HUES64 (cell line): Measurements from ENCODE around the gene ANKRD24. TPM values are rescaled to one million over a fixed set of nuclear protein-coding genes. Genes with fewer than 3 reads are reported as not detected.
"Not testable (repeated sequence)": the region's sequence is repeated elsewhere in the genome, so short reads cannot be mapped to it uniquely, and the experiment has no call there.

Experiments
- H3K27ac ChIP-seq: 2 replicates; pipeline ENCODE4 v1.7.0; 2013; ENCODE audit warnings: low read depth, low read length, inconsistent platforms
- H3K27me3 ChIP-seq: 2 replicates; pipeline ENCODE4 v1.6.1; 2013; ENCODE audit warnings: mild to moderate bottlenecking, low read length; ENCODE audit not compliant: insufficient read depth
- H3K36me3 ChIP-seq: 2 replicates; pipeline ENCODE4 v1.6.1; 2013; ENCODE audit warnings: mild to moderate bottlenecking, low read length; ENCODE audit not compliant: insufficient read depth
- H3K4me1 ChIP-seq: 2 replicates; pipeline ENCODE4 v1.6.1; 2013; ENCODE audit warnings: mild to moderate bottlenecking, low read length, moderate library complexity; ENCODE audit not compliant: insufficient read depth
- H3K4me3 ChIP-seq: 2 replicates; pipeline ENCODE4 v1.5.1; 2013; ENCODE audit warnings: mild to moderate bottlenecking, low read length, moderate library complexity
- H3K9ac ChIP-seq: 2 replicates; pipeline ENCODE4 v1.6.1; 2013; ENCODE audit warnings: mild to moderate bottlenecking, low read depth, low read length
- H3K9me3 ChIP-seq: 2 replicates; pipeline ENCODE4 v1.6.1; 2013; ENCODE audit warnings: low read depth, low read length; ENCODE audit not compliant: insufficient read depth
- WGBS: fragments of 150-250, 120-280 bp; methylation state at CpG from one replicate; pipeline ENCODE4 v1.1.7; 2013; ENCODE audit warnings: missing lambda C conversion rate; 5-methylcytosine and 5-hydroxymethylcytosine counted together
- polyA plus RNA-seq, 2 experiments: library from polyadenylated mRNA; stranded (reverse); fragments of 50-300 nt; gene quantifications; one replicate each; pipeline ENCODE4 v1.2.3, GENCODE V29; 2013

The ANKRD24 gene
- 3.7 TPM for polyA plus RNA-seq (2013, experiment 1 of 2)
- 4.2 TPM for polyA plus RNA-seq (2013, experiment 2 of 2)

DNA sequence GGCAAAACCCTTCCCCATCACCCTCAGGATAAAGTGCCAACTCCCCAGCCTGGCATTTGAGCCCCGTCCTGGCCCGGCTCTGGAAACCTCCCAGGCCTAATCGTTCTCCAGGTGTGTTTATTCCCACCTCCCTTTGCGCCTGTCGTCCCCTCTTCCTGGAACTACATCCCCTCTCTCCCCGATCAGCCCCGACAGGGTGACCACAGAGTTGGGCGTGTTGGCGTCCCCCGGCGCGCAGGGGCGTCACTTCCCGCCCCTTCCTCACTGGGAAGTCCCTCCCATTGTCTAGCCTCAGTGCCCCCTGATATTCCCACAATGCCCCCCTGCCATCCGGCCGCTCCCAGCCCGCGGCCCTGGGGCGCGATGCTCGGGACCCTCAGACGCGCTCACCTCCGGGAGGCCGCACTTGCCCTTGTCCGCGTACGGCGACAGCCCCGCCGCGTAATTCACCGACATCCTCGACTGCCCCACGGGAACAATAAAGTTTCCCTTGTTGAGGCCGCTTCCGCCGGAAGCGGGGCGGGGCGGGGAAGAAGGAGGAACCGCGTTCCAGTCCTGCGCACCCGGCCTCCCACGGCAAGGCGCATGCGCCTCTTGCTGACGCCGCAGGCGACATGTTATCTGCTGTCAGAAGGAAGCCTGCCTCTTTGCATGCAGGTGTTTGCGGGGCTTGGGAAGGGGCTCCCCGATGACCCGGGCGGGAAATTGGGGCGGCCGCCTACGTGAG, at the start of gene ANKRD24, which contains the start of gene SIRT6:
ANKRD24 (plus strand) TSS at position 606 of the 727 bp plus-strand sequence. CDS start 3,737 bp downstream, outside the sequence.
SIRT6 (minus strand) TSS at position 480 of the 727 bp plus-strand sequence; CDS start at position 456, 24 bp downstream.
- Histone ChIP-seq H3K27me3 (no peaks in the 10 kb centered on the region; the same call in 1 of the 2 replicates), H3K4me1 (no peaks in the 10 kb centered on the region), H3K4me3 (peak within 1 kb of the TSS; percentile 95), H3K9ac (peak within 1 kb of the TSS; percentile 87), H3K36me3 (no peaks in the 10 kb centered on the region), H3K9me3 (no peaks in the 10 kb centered on the region), H3K27ac (peak within 1 kb of the TSS; percentile 59)
- under 1% methylated on average over 58 of the region's 58 CpGs for WGBS

DNA sequence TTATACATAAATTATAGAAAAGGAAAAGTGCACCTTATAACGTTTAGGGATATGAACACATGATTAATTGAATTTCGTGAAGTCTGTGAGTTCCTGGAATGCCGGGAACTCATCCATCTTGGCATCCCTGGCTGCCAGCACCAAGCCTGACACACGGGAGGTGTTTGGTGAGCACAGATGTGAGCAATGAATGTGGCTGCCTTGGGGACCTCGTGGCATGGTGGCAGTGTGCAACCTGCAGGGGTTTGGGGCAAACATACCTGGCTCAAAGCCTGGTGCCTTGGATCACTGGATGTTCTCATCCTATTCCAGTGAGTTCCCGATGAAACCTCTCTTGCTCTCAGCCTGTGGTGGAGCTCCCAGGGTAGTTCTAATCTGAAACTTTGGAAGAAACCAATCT, 48.1 kb upstream of the ANKRD24 start:
- H3K9ac ChIP-seq: no peak overlapping the region
- no peak overlapping the region for H3K4me3 ChIP-seq
- no peaks in the 10 kb centered on the region for H3K9me3 ChIP-seq
- no peaks in the 10 kb centered on the region for H3K27me3 ChIP-seq
- no peaks in the 10 kb centered on the region for H3K36me3 ChIP-seq
- H3K27ac ChIP-seq: no peak overlapping the region
- no peaks in the 10 kb centered on the region for H3K4me1 ChIP-seq
- 74% methylated on average over 6 of the region's 6 CpGs for WGBS

DNA sequence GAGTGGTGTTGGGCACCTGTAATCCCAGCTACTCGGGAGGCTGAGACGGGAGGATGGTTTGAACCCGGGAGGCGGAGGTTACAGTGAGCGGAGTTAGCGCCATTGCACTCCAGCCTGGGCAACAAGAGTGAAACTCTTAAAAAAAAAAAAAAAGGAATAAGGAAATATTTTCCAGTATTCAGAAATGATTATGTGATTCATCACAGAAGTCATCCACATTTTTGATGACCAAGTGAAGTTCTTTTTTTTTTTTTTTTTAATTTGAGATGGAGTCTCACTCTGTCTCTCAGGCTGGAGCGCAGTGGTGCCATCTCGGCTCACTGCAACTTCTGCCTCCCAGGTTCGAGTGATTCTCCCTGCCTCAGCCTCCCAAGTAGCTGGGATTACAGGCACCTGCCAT, 47.1 kb upstream of the ANKRD24 start:
- H3K4me3 ChIP-seq, H3K36me3 ChIP-seq, H3K4me1 ChIP-seq, H3K9me3 ChIP-seq, H3K27ac ChIP-seq, H3K9ac ChIP-seq, H3K27me3 ChIP-seq: not testable (repeated sequence)
- WGBS: 95% methylated on average over 9 of the region's 9 CpGs

DNA sequence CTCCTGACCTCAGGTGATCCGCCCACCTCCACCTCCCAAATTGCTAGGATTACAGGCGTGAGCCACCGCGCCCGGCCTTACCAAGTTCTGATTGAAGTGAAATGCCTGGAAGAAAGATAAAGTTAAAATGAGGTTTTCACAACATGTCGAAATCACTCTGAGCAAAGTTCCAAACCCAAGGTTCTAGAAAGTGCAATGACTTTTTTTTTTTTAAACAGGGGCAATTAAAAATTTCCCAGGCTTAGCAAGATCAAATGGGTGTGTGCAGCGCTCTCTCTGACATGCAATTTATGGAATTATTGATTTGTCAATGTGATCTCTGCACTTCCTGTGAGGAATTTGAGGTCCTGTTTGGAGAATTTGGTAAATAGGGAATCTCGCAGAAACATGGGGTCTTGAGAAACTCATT, 45.8 kb upstream of the ANKRD24 start:
- no peaks in the 10 kb centered on the region for H3K27me3 ChIP-seq
- H3K9me3 ChIP-seq: no peaks in the 10 kb centered on the region
- H3K9ac ChIP-seq: no peak overlapping the region
- WGBS: 97% methylated on average over 7 of the region's 8 CpGs
- H3K36me3 ChIP-seq: no peaks in the 10 kb centered on the region
- no peak overlapping the region for H3K4me3 ChIP-seq
- H3K4me1 ChIP-seq: no peaks in the 10 kb centered on the region
- no peak overlapping the region for H3K27ac ChIP-seq

DNA sequence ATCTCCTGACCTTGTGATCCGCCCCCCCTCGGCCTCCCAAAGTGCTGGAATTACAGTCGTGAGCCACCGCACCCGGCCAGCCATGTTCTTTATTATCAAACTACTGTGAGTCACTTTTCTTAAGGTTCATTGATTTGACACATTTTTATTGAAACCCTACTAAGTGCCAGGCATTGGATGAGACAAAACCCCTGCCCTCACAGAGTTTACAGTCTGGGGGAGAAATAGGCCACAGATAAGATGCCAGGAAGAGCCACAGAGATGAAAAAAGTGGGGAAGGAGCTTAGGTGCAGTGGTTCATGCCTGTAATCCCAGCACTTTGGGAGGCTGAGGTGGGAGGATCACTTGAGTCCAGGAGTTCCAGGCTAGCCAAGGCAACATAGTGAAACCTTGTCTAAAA, 44.0 kb upstream of the ANKRD24 start:
- no peak overlapping the region for H3K4me3 ChIP-seq
- no peaks in the 10 kb centered on the region for H3K27me3 ChIP-seq
- H3K27ac ChIP-seq: no peak overlapping the region
- whole genome bisulfite sequencing: 88% methylated on average over 5 of the region's 5 CpGs
- H3K9me3 ChIP-seq: no peaks in the 10 kb centered on the region
- H3K4me1 ChIP-seq: no peaks in the 10 kb centered on the region
- H3K9ac ChIP-seq: no peak overlapping the region
- H3K36me3 ChIP-seq: no peaks in the 10 kb centered on the region

DNA sequence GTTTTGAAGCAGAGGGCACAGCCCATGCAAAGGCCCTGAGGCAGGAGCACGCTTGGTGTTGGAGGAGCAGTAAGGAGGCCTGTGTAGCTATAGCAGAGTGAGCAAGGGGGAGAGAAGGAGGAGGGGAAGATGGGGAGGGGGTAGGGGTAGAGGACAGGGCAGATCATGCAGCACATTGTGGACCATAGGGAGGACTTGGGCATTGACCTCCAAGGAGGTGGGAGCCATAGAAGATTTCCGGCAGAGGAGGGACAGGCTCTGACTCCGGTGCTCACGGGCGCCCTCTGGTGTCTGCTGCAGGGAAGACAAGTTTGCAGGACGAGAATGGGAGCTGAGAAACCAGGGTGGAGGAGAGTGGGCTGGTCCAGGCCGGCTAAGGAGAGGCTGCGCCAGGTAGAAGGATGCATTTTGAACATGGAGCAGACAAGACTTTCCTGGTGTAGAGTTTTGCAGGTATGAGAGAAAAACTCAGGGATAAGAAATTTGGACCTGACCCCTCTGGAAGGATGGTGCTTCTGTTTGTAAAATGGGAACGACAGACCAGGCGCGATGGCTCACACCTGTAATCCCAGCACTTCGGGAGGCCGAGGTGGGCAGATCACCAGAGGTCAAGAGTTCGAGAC, 42.8 kb upstream of the ANKRD24 start:
- Histone ChIP-seq H3K4me3 (no peak overlapping the region), H3K27ac (no peak overlapping the region), H3K4me1 (no peaks in the 10 kb centered on the region), H3K9me3 (no peaks in the 10 kb centered on the region), H3K36me3 (no peaks in the 10 kb centered on the region), H3K27me3 (no peaks in the 10 kb centered on the region), H3K9ac (no peak overlapping the region)
- 41% methylated on average over 14 of the region's 14 CpGs for WGBS

DNA sequence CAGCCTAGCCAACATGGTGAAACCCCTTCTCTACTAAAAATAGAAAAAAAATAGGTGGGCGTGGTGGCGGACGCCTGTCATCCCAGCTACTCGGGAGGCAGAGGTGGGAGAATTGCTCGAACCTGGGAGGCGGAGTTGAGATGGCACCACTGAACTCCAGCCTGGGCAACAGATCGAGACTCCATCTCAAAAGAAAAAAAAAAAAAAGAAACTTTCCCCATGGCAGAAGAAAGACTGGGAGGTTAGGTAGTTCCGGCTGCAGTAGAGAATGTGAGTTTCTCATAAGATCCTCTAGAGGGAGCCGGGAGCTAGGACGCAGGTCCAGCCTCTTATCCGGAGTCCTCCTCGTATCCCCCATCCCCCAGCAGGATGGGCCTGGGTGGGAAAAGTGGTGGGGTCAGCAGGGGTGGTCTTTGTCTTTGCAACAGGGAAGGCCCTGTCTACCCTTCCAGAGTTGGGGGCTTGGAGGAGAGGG, 42.2 kb upstream of the ANKRD24 start:
- H3K9ac ChIP-seq: no peak overlapping the region
- WGBS: 50% methylated on average over 8 of the region's 12 CpGs
- H3K27me3 ChIP-seq: no peaks in the 10 kb centered on the region
- no peaks in the 10 kb centered on the region for H3K4me1 ChIP-seq
- H3K36me3 ChIP-seq: no peaks in the 10 kb centered on the region
- H3K4me3 ChIP-seq: no peak overlapping the region
- no peak overlapping the region for H3K27ac ChIP-seq
- no peaks in the 10 kb centered on the region for H3K9me3 ChIP-seq

DNA sequence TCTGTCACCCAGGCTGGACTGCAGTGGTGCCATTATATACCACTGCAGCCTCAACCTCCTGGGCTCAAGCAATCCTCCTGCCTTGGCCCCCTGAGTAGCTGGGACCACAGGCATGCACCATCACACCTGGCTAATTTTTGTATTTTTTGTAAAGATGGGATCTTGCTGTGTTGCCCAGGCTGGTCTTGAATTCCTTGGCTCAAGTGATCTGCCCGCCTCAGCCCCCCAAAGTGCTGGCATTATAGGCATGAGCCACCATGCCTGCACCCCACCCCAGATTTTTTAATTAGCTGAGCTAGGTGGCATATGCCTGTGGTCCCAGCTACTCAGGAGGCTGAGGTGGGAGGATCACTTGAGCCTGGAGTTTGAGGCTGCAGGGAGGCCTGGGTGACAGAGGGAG, 39.6 kb upstream of the ANKRD24 start:
- WGBS: 94% methylated on average over 1 of the region's 1 CpG
- not testable (repeated sequence) for H3K27me3 ChIP-seq, H3K9me3 ChIP-seq, H3K4me1 ChIP-seq, H3K27ac ChIP-seq, H3K4me3 ChIP-seq, H3K36me3 ChIP-seq, H3K9ac ChIP-seq

DNA sequence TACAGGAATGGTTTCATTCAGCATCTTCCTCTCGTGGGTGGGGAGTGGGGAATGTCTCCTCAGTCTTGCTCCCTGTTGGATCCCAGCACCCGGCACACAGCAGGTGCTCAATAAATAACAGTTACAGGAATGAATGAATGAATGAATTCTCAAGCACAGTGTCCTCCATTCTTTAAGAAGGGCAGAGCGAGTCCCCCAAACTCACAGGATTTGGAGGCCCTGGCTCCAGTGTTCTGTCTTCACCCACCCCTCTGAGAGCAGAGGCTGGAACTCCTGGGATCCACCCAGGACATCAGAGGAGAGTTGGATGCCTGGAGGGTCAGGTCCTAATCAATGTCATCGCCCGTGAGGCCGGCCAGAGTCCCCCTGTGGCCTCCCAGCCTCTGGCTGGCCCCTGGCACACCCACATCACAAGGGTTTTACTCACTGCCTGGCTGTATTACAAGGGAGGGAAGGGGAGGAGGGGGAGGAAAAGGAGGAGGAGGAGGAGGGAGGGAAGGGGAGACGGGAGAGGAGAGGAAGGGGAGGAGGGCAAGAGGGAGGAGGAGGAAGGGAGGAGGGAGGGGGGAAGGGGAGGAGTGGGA, 37.7 kb upstream of the ANKRD24 start:
- Histone ChIP-seq H3K27ac (no peak overlapping the region), H3K27me3 (no peaks in the 10 kb centered on the region), H3K4me1 (no peaks in the 10 kb centered on the region), H3K4me3 (no peak overlapping the region), H3K9ac (no peak overlapping the region), H3K36me3 (no peaks in the 10 kb centered on the region), H3K9me3 (no peaks in the 10 kb centered on the region)
- WGBS: 33% methylated on average over 7 of the region's 7 CpGs

DNA sequence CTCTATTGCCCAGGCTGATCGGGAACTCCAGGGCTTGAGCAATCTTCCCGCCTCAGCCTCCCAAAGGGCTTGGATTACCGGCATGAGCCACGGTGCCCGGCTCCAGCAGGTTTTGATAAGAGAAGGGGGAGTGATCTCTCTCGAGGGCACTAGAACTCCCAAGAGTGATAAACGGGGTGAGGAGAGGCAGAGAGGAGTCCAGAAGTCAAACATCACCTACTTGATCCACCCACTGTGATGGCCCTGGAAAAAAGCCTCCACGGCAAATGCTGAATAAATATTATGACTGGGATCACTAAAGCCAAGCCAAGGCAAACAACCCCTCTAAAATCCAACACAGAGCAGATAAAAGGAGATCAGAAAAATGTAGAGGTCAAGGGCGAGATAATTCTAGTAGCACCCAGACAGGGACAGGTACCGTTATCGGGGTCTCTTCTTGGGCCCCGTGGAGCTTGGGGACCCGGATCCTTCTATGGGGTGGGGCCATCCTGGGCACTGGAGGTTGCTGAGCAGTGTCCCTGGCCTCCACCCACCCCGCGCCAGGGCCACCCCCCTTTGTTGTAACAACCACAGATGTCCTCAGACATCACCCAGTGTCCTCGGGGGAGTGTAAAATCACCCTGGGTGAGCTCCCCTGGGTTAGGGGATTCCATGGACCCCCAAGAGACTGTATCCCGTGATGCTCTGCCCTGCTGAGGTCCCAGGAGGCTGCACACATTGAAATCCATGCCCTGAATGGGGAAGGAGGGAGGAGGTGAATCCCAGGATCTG, 32.8 kb upstream of the ANKRD24 start:
- H3K27me3 ChIP-seq: no peaks in the 10 kb centered on the region
- WGBS: 82% methylated on average over 15 of the region's 17 CpGs
- H3K36me3 ChIP-seq: no peaks in the 10 kb centered on the region
- no peak overlapping the region for H3K4me3 ChIP-seq
- H3K27ac ChIP-seq: no peak overlapping the region
- no peaks in the 10 kb centered on the region for H3K4me1 ChIP-seq
- no peak overlapping the region for H3K9ac ChIP-seq
- H3K9me3 ChIP-seq: no peaks in the 10 kb centered on the region

DNA sequence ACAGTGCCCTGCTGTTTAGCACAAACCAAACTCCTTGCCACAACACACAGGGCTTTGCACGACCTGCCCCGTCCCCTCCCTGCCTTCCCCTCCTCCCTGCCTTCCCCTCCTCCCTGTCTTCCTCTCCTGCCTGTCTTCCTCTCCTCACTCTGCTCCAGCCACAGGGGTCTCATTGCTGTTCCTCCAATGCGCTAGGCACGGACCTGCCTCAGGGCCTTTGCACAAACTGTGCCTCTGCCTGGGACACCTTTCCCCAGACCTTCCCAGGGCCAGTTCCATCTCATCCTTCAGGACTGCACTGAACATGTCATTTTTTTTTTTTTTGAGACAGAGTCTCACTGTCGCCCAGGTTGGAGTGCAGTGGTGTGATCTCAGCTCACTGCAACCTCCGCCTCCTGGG, 30.9 kb upstream of the ANKRD24 start:
- H3K36me3 ChIP-seq: no peaks in the 10 kb centered on the region
- no peak overlapping the region for H3K4me3 ChIP-seq
- H3K27ac ChIP-seq: no peak overlapping the region
- 73% methylated on average over 6 of the region's 6 CpGs for WGBS
- no peak overlapping the region for H3K9ac ChIP-seq
- H3K4me1 ChIP-seq: no peaks in the 10 kb centered on the region
- H3K9me3 ChIP-seq: no peaks in the 10 kb centered on the region
- no peaks in the 10 kb centered on the region for H3K27me3 ChIP-seq
